Mammary epithelial cell (primary cell): Measurements from ENCODE around the gene TMTC4.

Experiments
- CTCF ChIP-seq, 2 donors: IDR thresholded peaks in 1 of 2; conservative IDR thresholded peaks in 1 of 2; 2 replicates each; pipeline ENCODE4 v1.5.1; 2011 to 2012; ENCODE audit warnings: inconsistent platforms in 2 of 2, low read length in 2 of 2, mild to moderate bottlenecking in 2 of 2, control low read depth in 1 of 2, low read depth in 1 of 2; ENCODE audit not compliant: insufficient read depth in 1 of 2; ENCODE audit errors: extremely low read depth in 1 of 2
- EZH2 ChIP-seq: IDR thresholded peaks from 2 replicates; pipeline ENCODE4 v1.6.1; 2012; ENCODE audit warnings: low read length, inconsistent platforms, borderline replicate concordance

- no peak for TF ChIP-seq EZH2
- no peak for TF ChIP-seq CTCF (conservative IDR thresholded peaks at IDR 0.05 in 1 of 2, IDR thresholded peaks at IDR 0.05 in 1 of 2; ENCODE audit: extremely low read depth in 1 of 2, insufficient read depth in 1 of 2, low read depth in 1 of 2, low read length in 2 of 2)
Observed at GRCh38 chr13:100680131-100680530, 5.5 kb upstream of the TMTC4 start.
